Retinal pigment epithelial cell (primary cell): ENCODE measurements around the gene IFI27L2.
A peak's percentile ranks its signal among the peaks of the same experiment; 100 is the strongest.

ENCODE experiments used
- DNase-seq: peaks from one replicate; pipeline ENCODE4 v3.0.0-alpha.2; 2010; ENCODE audit warnings: low read depth
- H3K4me3 ChIP-seq: 2 replicates; pipeline ENCODE4 v1.5.1; 2011; ENCODE audit warnings: mild to moderate bottlenecking, low read length, control low read depth, moderate library complexity
- TF ChIP-seq, protein P1 (sequence below): conservative IDR thresholded peaks from 2 replicates; pipeline ENCODE4 v1.5.1; 2011; ENCODE audit warnings: low read depth, low read length, control low read depth, inconsistent platforms

IFI27L2 gene

DNA sequence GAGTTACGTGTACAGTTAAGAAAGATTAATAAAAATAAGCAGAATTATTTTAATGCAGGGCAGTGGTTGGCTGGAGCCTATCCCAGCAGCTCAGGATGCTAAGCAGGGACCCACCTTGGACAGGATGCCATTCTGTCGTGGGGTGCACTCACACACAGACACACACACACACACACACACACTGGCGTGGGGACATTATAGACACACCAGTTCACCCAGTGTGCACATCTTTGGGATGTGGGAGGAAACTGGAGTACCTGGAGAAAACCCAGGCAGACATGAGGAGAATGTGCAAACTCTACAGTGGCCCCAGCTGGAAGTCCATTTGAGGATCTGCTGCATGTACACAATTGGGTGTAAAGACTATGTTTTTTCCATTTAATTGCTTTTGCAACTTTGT, 12.8 kb upstream of the IFI27L2 start:
- H3K4me3 ChIP-seq = no peak overlapping the region
- TF ChIP-seq, protein P1, sequence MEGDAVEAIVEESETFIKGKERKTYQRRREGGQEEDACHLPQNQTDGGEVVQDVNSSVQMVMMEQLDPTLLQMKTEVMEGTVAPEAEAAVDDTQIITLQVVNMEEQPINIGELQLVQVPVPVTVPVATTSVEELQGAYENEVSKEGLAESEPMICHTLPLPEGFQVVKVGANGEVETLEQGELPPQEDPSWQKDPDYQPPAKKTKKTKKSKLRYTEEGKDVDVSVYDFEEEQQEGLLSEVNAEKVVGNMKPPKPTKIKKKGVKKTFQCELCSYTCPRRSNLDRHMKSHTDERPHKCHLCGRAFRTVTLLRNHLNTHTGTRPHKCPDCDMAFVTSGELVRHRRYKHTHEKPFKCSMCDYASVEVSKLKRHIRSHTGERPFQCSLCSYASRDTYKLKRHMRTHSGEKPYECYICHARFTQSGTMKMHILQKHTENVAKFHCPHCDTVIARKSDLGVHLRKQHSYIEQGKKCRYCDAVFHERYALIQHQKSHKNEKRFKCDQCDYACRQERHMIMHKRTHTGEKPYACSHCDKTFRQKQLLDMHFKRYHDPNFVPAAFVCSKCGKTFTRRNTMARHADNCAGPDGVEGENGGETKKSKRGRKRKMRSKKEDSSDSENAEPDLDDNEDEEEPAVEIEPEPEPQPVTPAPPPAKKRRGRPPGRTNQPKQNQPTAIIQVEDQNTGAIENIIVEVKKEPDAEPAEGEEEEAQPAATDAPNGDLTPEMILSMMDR = no peak
- no peak for DNase-seq

DNA sequence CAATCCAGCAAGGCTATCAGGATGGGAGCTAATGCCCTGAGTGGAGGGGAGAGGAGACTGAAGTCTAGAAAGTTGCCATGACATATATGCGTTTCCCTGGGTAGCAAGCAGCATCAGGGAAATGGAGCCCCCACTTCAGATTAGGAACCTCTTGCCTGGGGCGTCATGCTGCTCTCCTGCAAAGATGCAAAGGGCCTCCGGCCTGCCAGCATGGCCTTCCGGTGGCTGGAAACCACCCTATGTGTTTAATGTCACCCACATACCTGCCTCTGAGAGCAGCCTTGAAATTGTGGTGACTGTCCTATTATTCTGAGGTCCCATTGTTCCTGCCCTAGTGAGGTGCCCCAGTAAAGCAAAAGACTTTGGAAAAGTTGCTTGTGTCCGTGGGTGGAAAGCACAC, 10.0 kb upstream of the IFI27L2 start:
- DNase-seq = no peak
- TF ChIP-seq, protein P1 = no peak
- no peak overlapping the region for H3K4me3 ChIP-seq

DNA sequence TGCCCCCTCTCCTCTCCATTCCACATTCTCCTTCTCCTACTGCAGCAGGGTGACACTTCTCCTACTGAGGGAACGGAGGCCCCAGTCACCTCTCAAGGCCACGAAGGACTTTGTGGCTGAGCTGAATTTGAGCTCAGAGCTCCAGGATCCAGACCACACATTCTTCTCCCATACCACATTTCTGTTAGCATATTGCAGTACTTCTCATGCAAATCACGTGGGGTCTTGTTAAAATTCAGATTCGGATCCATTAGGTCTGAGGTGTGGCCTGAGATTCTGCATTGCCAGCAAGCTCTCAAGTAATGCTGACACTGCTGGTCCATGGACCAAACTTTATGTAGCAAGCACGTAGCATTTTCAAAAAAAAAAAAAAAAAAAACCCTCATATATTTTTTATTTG, 9.6 kb upstream of the IFI27L2 start:
- H3K4me3 ChIP-seq = no peak overlapping the region
- no peak for DNase-seq
- TF ChIP-seq, protein P1 = no peak

DNA sequence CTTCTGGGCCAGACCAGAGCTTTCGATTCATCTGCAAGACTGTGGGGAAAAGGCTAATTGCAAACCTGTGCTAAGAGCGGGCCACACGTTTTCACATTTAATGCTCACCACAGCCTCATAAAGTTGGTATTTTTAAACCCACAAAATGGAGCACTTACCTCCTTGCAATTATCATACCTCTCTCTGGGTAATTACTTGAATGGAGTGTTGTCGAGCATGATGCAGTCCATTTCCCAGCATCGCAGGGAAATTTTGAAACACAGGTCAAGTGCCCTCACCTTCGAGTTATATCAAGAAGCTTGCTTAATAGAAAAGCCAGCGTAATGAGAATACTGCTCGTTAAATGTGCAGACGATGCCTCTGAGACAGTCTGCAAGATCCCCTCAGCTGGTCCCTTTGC, 8.8 kb upstream of the IFI27L2 start:
- no peak overlapping the region for H3K4me3 ChIP-seq
- DNase-seq = no peak
- TF ChIP-seq, protein P1 = no peak

DNA sequence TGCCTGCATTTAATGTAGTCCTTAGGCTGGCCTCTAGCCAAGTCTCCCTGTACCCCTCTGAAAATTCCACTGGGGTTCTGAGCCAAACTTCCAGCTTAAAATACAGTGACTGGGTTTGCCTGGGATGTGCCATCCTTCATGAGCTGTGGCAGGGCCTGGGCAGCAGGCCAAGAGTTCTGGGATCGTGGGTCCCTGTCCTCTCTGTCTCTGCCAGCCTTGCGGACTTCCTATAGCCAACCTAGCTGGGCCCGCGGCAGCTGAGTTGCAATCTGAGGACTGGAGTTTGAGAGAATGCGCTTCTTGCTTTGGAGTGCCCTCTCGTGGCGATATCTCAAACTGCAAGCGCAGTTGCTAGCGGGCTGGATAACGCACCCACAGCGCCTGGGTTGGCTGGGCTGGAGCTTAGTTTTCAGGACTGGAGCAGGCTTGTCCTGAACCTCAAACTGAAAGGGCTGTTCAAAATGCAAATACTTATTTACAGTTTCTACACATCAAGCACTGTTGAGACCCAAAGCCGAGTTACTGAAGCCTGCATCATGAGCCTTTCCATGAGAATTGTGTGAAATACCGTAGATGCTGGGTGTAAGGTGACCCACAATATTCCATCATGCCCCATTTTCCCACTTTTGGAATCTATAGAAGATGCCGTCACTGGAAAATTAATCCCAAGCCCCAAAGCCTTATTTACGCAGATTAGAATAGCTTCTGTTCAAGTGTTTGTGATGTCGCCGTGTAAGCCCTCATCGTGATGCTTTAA, 7.3 kb upstream of the IFI27L2 start:
- TF ChIP-seq, protein P1 = peak; percentile 96
- peak; percentile 34 for DNase-seq
- no peak overlapping the region for H3K4me3 ChIP-seq

DNA sequence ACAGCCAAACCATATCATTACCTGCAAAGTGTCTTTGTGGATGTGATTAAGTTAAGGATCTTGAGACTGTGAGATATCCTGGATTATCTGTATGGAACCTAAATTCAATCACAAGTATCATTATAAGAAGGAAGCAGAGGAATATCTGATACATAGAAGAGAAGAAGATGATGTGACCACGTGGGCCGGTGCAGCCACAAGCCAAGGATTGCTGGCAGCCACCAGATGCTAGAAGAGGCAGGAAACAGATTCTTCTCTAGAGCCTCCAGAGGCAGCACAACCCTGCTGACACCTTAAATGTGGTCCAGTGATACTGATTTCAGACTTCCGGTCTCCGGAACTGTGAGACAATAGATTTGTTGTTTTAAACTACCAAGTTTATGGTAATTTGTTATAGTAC, 6.1 kb upstream of the IFI27L2 start:
- TF ChIP-seq, protein P1 = no peak
- no peak overlapping the region for H3K4me3 ChIP-seq
- DNase-seq = no peak

DNA sequence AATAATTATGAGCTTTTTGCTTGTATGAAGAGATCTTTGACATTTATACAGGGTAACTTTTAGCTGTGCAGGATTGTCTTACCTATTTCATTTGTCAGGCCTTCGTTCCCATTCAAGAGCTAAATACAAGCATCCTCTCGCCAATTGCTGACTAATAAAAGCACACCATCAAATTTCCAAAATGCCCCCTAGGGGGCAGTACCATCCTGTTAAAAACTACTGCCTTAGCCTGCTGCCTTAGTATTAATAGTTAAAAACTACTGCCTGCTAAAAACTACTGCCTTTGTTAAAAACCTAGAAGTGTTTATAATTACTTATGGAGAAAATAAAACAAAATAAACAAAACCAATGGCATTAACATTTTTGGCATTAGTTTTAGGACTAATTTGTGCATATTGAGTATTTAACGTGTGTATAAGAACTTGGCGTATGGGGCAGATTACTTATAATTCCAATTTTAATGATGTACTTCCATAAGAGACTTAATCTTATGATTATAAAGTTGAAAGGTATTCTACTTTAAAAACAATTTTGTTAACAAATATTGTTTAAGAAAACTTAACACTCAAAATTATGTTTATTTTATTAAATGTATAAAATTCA, 3.0 kb upstream of the IFI27L2 start:
- DNase-seq = no peak
- TF ChIP-seq, protein P1 = peak; percentile 82
- H3K4me3 ChIP-seq = no peak overlapping the region
